NOMO-1 treated with DMSO at 0.1 percent for 48 hours (cell line): ENCODE measurements around the gene TPX2.
"Not testable (repeated sequence)": the region's sequence is repeated elsewhere in the genome, so short reads cannot be mapped to it uniquely, and the experiment has no call there.

Source experiments
- DNase-seq: peaks from one replicate; lab custom pipeline; 2025; ENCODE audit not compliant: unreplicated experiment; lab: John Stamatoyannopoulos, UW

Gene TPX2

GRCh38 chr20:31811198-31811597, 72.1 kb downstream of the TPX2 start:
- no peak for DNase-seq

GRCh38 chr20:31811796-31812728, 73.0 kb downstream of the TPX2 start:
- DNase-seq, result no peak

DNA sequence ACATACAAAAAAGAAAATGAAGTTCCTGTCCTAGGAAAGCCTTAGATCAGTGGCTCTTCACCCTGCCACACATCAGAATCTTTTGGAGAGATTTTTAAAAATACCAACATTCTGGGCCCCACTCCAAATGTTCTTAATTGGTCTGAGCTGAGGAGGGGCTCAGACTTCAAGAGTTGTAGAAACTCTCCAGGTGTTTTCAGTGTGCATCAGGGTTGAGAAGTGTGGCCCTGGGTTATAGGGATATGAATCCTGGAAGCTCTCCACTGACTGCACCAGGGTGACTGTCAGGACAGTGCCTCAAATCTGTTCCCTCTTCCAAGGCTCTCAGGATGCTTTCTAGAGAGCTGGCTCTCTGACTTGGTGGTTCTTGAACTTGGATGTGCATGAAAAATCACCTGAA, 74.5 kb downstream of the TPX2 start:
- DNase-seq, result no peak

DNA sequence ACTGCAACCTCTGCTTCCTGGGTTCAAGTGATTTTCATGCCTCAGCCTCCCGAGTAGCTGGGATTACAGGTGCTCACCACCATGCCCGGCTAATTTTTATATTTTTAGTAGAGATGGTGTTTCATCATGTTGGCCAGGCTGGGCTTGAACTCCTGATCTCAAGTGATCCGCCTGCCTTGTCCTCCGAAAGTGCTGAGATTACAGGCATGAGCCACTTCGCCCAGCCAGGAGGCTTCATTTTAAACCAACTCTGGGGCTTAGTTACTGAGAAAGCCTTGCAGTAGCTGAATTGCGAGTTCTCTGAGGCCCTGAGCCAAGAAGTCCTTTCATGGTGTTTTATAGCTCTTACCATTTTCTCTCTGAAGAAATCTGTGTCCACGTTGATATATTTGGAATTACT, 75.1 kb downstream of the TPX2 start:
- not testable (repeated sequence) for DNase-seq

DNA sequence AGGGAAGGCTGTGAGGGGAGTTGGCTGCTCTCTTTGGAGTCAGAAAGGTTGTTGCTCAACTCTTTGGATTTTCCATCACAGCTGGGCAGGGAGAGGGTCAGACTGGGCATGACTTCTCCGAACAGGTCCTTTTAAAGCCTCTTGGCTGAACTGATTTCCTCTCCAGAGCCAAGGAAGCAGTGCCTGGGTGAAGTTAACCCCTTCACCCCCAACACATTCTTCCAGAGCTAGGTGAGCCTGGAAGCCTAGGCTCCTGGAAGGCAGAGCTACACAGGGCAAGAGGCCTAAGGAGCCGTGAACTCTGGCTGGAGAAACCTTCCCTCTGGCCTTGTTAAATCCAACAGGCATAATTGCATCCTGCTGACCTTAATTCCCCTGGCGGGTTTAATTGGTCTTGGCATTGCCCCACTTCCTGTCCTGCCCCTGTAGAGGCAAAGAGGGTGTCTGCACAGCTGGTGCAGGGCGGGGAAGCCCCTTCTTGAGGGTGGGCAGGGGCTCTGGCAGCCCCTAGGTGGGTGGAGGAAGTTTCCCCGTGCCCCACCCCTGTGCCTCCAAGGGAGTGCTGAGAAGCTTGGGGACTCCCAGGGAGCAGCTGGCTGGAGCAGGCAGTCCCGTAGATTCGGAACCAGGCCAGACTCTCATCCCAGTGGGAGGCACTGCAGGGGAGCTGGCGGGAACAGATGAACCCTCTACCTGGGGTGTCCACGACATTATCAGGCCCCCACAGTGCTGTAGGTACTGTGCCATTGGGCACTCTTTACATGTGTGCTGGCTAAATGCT, 76.5 kb downstream of the TPX2 start:
- DNase-seq, result no peak

- no peak for DNase-seq
Measured at GRCh38 chr20:31816221-31816620, 77.1 kb downstream of the TPX2 start.

DNA sequence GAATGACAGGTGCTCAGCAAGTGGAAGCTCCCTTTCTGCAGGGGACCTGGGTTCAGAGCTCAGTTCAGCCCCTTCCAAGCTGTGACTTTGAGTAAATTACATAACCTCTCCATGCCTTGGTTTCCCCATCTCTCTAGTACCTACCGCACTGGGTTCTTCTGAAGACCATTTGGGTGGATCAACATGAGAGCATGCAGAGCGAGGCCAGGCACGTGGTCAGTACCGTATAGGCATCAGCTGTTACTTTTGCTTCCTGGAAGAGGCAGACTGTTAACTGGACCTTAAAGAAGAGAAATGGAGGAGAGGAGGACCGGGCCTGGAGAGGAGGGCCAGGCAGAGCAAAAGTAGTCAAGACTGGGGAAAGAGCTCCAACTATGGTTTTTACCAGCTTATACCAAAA, 78.4 kb downstream of the TPX2 start:
- no peak for DNase-seq

DNA sequence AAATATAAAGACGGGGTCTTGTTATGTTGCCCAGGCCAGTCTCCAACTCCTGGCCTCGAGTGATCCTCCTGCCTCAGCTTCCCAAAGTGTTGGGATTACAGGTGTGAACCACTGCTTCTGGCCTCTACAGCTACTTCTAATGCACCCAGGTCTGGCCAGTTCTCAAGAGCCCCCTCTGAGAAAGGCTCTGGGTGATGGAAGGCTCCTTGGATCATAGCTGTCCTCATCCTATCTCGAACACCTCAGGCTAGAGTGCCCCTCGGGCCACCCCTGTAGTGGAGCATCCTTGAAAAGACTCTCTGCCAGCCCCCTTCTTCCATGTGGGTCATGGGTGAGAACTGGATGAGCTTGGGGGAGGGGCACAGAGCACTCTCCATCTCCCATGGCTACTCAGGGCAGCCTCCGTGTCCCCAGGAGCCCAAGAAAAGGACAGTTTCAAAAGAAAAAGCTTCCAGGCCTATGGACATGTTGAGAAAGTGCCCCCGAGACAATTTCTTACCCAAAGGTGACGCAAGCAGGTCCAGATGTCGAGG, 79.4 kb downstream of the TPX2 start:
- DNase-seq, result no peak

DNA sequence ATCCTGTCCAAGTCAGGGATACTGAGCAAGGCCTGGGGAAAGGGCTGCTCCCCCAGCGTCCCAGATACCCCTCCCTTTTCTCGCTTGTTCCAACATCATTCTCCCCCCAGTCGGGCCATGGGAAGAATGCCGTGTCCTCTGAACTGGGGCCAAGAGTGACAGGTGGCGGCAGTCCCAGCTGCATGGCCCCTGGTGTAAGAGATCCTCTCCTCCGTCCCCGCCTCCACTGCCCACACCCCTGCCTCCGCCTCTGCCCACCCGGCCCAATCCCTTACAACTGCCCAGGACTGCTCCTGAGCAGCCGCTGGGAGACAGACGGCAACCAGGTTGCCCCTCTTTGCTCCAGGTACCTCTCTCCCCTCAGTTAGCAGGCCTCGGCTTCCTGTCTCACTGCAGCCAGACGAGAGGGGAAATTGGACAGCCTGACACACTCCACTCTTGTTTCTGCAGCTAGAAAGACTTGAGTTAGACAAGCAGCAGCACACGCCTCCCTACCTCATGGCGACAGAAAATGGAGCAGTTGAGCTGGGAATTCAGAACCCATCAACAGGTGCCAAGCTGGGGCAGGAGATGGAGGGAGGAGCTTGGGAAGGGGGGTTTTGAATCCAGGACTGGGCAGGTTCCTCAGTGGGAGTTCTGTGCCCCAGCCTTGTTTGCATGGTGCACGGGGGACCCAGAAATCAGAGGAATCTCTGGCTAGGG, 80.1 kb downstream of the TPX2 start, which contains the start of gene MYLK2:
Gene MYLK2, plus strand, starts transcription at position 274 of the 702 bp plus-strand sequence. Its CDS starts 225 bp downstream, at position 499.
- no peak for DNase-seq

- no peak for DNase-seq
Measured at GRCh38 chr20:31820228-31820627, 81.1 kb downstream of the TPX2 start.

DNA sequence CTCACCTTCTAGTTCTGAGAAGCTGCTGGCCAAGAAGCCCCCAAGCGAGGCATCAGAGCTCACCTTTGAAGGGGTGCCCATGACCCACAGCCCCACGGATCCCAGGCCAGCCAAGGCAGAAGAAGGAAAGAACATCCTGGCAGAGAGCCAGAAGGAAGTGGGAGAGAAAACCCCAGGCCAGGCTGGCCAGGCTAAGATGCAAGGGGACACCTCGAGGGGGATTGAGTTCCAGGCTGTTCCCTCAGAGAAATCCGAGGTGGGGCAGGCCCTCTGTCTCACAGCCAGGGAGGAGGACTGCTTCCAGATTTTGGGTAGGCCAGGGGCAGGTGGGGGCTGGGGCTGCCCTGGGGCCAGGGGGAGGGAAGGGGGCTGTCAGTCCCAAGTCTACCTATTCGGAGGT, 82.3 kb downstream of the TPX2 start:
- DNase-seq, result no peak

GRCh38 chr20:31822421-31823330, 83.6 kb downstream of the TPX2 start:
- DNase-seq, result peak; percentile 50

- no peak for DNase-seq
Measured at GRCh38 chr20:31823360-31824124, 84.5 kb downstream of the TPX2 start.

GRCh38 chr20:31824125-31824485, 85.0 kb downstream of the TPX2 start:
- no peak for DNase-seq

GRCh38 chr20:31824554-31825313, 85.6 kb downstream of the TPX2 start:
- DNase-seq, result no peak

DNA sequence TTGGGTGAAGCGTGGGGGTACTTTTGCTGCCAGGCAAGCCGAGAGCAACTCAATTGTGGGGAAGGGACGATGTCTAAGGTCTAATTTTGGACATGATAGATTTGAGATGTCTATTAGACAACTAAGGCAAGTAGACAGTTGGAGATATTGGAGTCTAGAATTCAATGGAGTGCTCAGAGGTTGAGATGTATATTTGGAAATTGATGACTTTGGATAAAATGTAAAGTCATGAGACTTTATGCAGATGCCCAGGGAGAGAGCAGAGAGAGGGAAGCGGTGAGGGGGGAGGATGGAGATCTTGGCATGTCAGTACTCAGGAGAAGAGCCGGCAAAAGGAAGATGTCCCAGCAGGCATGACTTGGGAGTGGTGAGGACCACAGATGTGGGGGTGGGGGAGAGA, 87.0 kb downstream of the TPX2 start:
- no peak for DNase-seq

DNA sequence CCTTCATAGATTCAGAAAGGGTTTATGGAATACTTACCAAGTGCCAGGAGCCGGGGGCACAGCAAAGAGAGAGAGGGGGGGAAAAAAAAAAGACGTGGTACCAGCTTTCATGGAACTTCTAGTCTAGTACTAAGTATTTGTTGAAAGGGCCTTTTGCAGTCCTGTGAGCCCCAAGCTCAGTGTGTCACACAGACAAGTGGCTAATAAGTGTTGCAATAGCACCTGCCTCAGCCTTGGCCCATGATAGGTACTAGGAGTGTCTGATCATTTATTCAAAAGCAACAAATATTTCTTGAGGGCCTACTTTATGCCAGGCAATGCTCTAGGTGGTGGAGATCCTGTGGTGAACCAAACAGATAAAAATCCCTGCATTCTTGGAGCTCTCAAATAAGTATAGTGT, 88.0 kb downstream of the TPX2 start:
- no peak for DNase-seq

DNA sequence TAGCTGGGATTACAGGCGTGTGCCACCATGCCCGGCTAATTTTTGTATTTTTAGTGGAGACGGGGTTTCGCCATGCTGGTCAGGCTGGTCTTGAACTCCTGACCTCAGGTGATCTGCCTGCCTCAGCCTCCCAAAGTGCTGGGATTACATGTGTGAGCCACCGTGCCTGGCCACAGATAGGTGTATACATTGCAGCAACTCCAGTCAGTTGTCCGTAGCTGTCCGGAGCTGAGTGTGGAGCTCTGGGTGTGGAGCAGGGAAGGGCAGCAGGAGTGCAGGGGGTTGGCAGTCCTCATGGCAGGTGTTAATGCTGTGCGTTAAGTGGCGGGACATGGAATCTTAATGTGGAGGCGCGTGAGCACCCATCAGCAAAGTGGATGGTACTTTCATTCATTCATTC, 88.9 kb downstream of the TPX2 start:
- DNase-seq, result not testable (repeated sequence)

- no peak for DNase-seq
Measured at GRCh38 chr20:31829731-31830130, 90.6 kb downstream of the TPX2 start.
